GM12878 (cell line): Measurements from ENCODE around the gene PRKAR2B. TPM values are rescaled to one million over a fixed set of nuclear protein-coding genes. Genes with fewer than 3 reads are reported as not detected.

Source experiments
- ATAC-seq: fragments of 200-7000 bp; cut with Tn5 transposase; 3 replicates; pipeline ENCODE4 v1.9.1; 2020; ENCODE audit warnings: mild to moderate bottlenecking, moderate library complexity
- BruUV-seq: library from RNA; stranded (reverse); fragments of 400-500 nt; replicated peaks from 2 replicates; lab custom pipeline; 2021; lab: Mats Ljungman, UMichigan
- CTCF ChIA-PET: fragments of 300-600 bp; sonication (Branson Sonifier 250); formaldehyde crosslinking; extraction: SDS; loops from one replicate; lab custom pipeline; 2021; ENCODE audit warnings: inconsistent platforms; lab: Yijun Ruan, JAX
- POLR2A ChIA-PET: fragments of 350-600 bp; formaldehyde crosslinking; extraction: SDS; loops from one replicate; lab custom pipeline; 2021; ENCODE audit warnings: inconsistent platforms; lab: Charles Lee
- RAD21 ChIA-PET: fragments of 300-600 bp; sonication (Branson Sonifier 250); formaldehyde crosslinking; loops from one replicate; lab custom pipeline; 2023; ENCODE audit warnings: antibody characterized with exemption; ENCODE audit not compliant: unreplicated experiment; lab: Charles Lee
- SMC1A ChIA-PET: fragments of 300-600 bp; sonication (Branson Sonifier 250); formaldehyde crosslinking; loops from one replicate; lab custom pipeline; 2023; ENCODE audit not compliant: unreplicated experiment, uncharacterized antibody; lab: Charles Lee
- DNase-seq: peaks from one replicate; pipeline ENCODE4 v3.0.0-alpha.2; 2011; ENCODE audit warnings: low read depth, low spot score
- FAIRE-seq: peaks from 3 replicates; lab custom pipeline; 2011; peaks lifted over from hg19 to GRCh38; lab: Jason Lieb, UNC
- H2AFZ ChIP-seq: 2 replicates; pipeline ENCODE4 v1.6.0; 2011; ENCODE audit warnings: low read depth, low read length, control low read depth; ENCODE audit not compliant: control insufficient read depth
- H3K27ac ChIP-seq: 2 replicates; pipeline ENCODE4 v1.5.1; 2011; ENCODE audit warnings: control low read depth; ENCODE audit not compliant: control insufficient read depth, insufficient read depth
- H3K27me3 ChIP-seq, 2 experiments: replicated peaks in 1 of 2; 2 replicates each; pipeline versions ENCODE4 v1.6.0 to v1.6.1; 2011; ENCODE audit warnings: low read length in 1 of 2; ENCODE audit not compliant: control insufficient read depth in 2 of 2, insufficient read depth in 2 of 2
- H3K36me3 ChIP-seq, 2 experiments: 2 replicates each; pipeline ENCODE4 v1.5.1; 2011; ENCODE audit warnings: low read length in 1 of 2; ENCODE audit not compliant: control insufficient read depth in 2 of 2, insufficient read depth in 2 of 2
- H3K4me1 ChIP-seq: 2 replicates; pipeline ENCODE4 v1.6.1; 2011; ENCODE audit warnings: mild to moderate bottlenecking, low read length, moderate library complexity, mixed read lengths; ENCODE audit not compliant: control insufficient read depth, insufficient read depth
- H3K4me2 ChIP-seq: 2 replicates; pipeline ENCODE4 v1.6.0; 2011; ENCODE audit warnings: control low read depth; ENCODE audit not compliant: control insufficient read depth, insufficient read depth
- H3K4me3 ChIP-seq: fragments of 200-600 bp; sonication (generic); 2 replicates; pipeline ENCODE4 v1.5.1; 2016
- H3K79me2 ChIP-seq: 2 replicates; pipeline ENCODE4 v1.6.0; 2011; ENCODE audit warnings: low read length; ENCODE audit not compliant: control insufficient read depth, insufficient read depth
- H3K9ac ChIP-seq: 2 replicates; pipeline ENCODE4 v1.8.0; 2011; ENCODE audit warnings: low read length, control low read depth, mixed read lengths; ENCODE audit not compliant: control insufficient read depth, insufficient read depth
- H3K9me3 ChIP-seq: replicated peaks from 3 replicates; pipeline ENCODE4 v1.5.1; 2011; ENCODE audit warnings: mild to moderate bottlenecking, low read length; ENCODE audit not compliant: control insufficient read depth, insufficient read depth
- H4K20me1 ChIP-seq: 2 replicates; pipeline ENCODE4 v1.6.0; 2011; ENCODE audit not compliant: control insufficient read depth, insufficient read depth
- HDAC6 ChIP-seq: fragments of 200-600 bp; sonication (generic); IDR thresholded peaks from one replicate; pipeline ENCODE4 v1.8.0; 2017; ENCODE audit warnings: antibody characterized with exemption; ENCODE audit not compliant: unreplicated experiment
- MYC ChIP-seq: IDR thresholded peaks from 2 replicates; pipeline ENCODE4 v1.6.1; 2011; ENCODE audit warnings: mild to moderate bottlenecking, low read length, moderate library complexity, inconsistent platforms; ENCODE audit not compliant: insufficient read depth, insufficient replicate concordance, insufficient read length, severe bottlenecking
- ZNF622 ChIP-seq: fragments of 450-650 bp; IDR thresholded peaks from 2 replicates; pipeline ENCODE4 v1.6.1; 2017; ENCODE audit warnings: mild to moderate bottlenecking, inconsistent platforms
- WGBS: methylation state at CpG from one replicate; pipeline ENCODE4 v1.1.6; 2016; ENCODE audit warnings: low lambda C conversion rate; ENCODE audit not compliant: insufficient replicate concordance, insufficient coverage; ENCODE audit errors: missing lambda C conversion rate; 5-methylcytosine and 5-hydroxymethylcytosine counted together
- in situ Hi-C: fragments of 300-500 bp; cut with MboI; formaldehyde crosslinking; loops from 9 replicates; pipeline ENCODE4 v1.14.3; 2018; ENCODE audit warnings: mixed read lengths
- intact Hi-C: fragments of 100-400 bp; cut with micrococcal nuclease; formaldehyde crosslinking; loops from one replicate; pipeline ENCODE4 v1.14.2; 2022; ENCODE audit not compliant: unreplicated experiment
- polyA plus RNA-seq, 11 experiments: library from polyadenylated mRNA; depleted of rRNA in 4 of 11; unstranded in 6 of 11; stranded (reverse) in 5 of 11; fragments of >200 nt; fragmentation: Nextera tagmentation in 4 of 11; fragmentation: Illumina TruSeq in 1 of 11; extraction: Ambion mirVana in 4 of 11; extraction: Trizol in 1 of 11; gene quantifications; 1 replicate in 1 of 11; 2 replicates in 10 of 11; pipeline versions ENCODE4 v1.2.1 to v1.2.3, GENCODE V29; 2011 to 2016; ENCODE audit warnings: inconsistent platforms in 2 of 11, missing spikeins in 2 of 11, low read depth in 1 of 11
- total RNA-seq, 4 experiments: library from RNA; depleted of rRNA in 3 of 4; stranded (reverse); fragments of >200 nt in 3 of 4; fragmentation: Illumina TruSeq in 1 of 4; extraction: Trizol in 1 of 4; gene quantifications; 2 replicates each; pipeline versions ENCODE4 v1.2.1 to v1.2.3, GENCODE V29; 2013 to 2021
- TF ChIP-seq, protein P1 (sequence below), 3 experiments: IDR thresholded peaks in 2 of 3; conservative IDR thresholded peaks in 1 of 3; 2 replicates each; pipeline ENCODE4 v1.5.1; 2011; ENCODE audit warnings: low read depth in 3 of 3, low read length in 3 of 3, mild to moderate bottlenecking in 3 of 3, control low read depth in 2 of 3, moderate library complexity in 2 of 3, inconsistent platforms in 1 of 3, mixed read lengths in 1 of 3; ENCODE audit not compliant: control insufficient read depth in 2 of 3, insufficient read depth in 1 of 3; ENCODE audit errors: extremely low read depth in 1 of 3

PRKAR2B gene
- total and polyA plus RNA-seq, 10 of the 15 experiments (the other 5 are each of a cell fraction or from before 2014, with no cell fraction given), result 0.01 to 0.18 (median 0.04) TPM; not detected in 4

DNA sequence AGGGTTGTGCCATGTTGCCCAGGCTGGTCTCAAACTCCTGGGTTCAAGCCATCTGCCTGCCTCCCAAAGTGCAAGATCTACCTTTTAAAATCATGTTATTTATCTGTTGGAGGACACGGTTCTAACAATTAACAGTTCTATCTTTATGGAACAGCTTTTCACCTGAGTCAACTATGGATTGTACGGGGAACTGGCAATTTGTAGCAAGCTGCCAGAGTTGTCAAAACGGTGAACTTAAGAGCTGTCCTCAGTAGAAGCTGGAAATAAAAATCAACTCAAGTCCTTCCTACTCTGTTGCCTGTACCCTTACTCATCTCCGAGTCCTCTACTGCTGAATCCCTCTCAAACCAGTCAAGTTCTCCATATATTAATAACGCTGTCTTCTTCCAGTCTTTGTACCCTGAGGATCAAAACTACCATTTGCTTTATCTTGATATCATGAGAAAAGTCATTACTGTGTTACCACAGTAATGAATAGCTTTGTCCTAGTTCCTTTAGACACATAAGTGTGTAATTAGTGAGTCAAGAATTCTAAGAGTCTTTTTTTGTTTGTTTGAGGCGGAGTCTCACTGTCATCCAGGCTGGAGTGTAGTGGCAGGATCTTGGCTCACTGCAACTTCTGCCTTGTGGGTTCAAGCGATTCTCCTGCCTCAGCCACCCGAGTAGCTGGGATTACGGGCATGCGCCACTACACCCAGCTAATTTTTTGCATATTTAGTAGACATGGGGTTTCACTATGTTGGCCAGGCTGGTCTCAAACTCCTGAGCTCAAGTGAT is 152.5 kb downstream of the PRKAR2B start:
- Histone ChIP-seq H3K9ac (no peak overlapping the region), H4K20me1 (no peaks in the 10 kb centered on the region), H3K4me3 (no peak overlapping the region), H3K9me3 (no peaks in the 10 kb centered on the region), H2AFZ (no peak overlapping the region), H3K27me3 (no peaks in the 10 kb centered on the region), H3K4me2 (no peak overlapping the region), H3K36me3 (peaks cover 0 to 11% of the 10 kb centered on the region in 2 experiments; a peak in 3 of 4 replicates), H3K79me2 (no peaks in the 10 kb centered on the region), H3K4me1 (no peaks in the 10 kb centered on the region), H3K27ac (no peak overlapping the region)
- ChIA-PET CTCF (interaction anchor here (0.9 to 1.8 kb wide), 3 partner anchors 8 to 44 kb away, joined by 3 to 4 read pairs (median 3); partner anchors contain the start of gene HBP1), POLR2A (interaction anchor here (1.0 kb wide), 1 partner anchor 23 kb away, joined by 3 read pairs; no protein-coding TSS in a partner anchor), SMC1A (interaction anchor here (1.0 to 1.3 kb wide), 2 partner anchors 17 to 176 kb away, joined by 3 to 5 read pairs; no protein-coding TSS in a partner anchor), RAD21 (no interaction called here)
- DNase-seq (no peak), FAIRE-seq (no peak), ATAC-seq (no peak)
- 95% methylated on average over 10 of the region's 10 CpGs for WGBS
- intact Hi-C loops (no loop called here), in situ Hi-C loops (no loop called here)
- no TSS peak for BruUV-seq
- TF ChIP-seq HDAC6, result no peak
- no peak for TF ChIP-seq ZNF622
- TF ChIP-seq, protein P1, sequence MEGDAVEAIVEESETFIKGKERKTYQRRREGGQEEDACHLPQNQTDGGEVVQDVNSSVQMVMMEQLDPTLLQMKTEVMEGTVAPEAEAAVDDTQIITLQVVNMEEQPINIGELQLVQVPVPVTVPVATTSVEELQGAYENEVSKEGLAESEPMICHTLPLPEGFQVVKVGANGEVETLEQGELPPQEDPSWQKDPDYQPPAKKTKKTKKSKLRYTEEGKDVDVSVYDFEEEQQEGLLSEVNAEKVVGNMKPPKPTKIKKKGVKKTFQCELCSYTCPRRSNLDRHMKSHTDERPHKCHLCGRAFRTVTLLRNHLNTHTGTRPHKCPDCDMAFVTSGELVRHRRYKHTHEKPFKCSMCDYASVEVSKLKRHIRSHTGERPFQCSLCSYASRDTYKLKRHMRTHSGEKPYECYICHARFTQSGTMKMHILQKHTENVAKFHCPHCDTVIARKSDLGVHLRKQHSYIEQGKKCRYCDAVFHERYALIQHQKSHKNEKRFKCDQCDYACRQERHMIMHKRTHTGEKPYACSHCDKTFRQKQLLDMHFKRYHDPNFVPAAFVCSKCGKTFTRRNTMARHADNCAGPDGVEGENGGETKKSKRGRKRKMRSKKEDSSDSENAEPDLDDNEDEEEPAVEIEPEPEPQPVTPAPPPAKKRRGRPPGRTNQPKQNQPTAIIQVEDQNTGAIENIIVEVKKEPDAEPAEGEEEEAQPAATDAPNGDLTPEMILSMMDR (IDR thresholded peaks at IDR 0.05 in 2 of 3, conservative IDR thresholded peaks at IDR 0.05 in 1 of 3; ENCODE audit: control insufficient read depth in 2 of 3, extremely low read depth in 1 of 3, insufficient read depth in 1 of 3, low read depth in 3 of 3, low read length in 3 of 3), result no peak
- TF ChIP-seq MYC, result no peak
